Chondrocyte (in vitro differentiated cells): Measurements from ENCODE around the gene IGIP. TPM values are rescaled to one million over a fixed set of nuclear protein-coding genes. Genes with fewer than 3 reads are reported as not detected.

Experiments
- DNase-seq: peaks from one replicate; pipeline ENCODE4 v3.0.0; 2021; ENCODE audit warnings: mixed read lengths, low spot score
- H3K27ac Mint-ChIP-seq: one replicate; pipeline ENCODE4 v1.8.0; 2021; ENCODE audit warnings: mild to moderate bottlenecking, moderate library complexity, mixed read lengths; ENCODE audit not compliant: unreplicated experiment
- H3K27me3 Mint-ChIP-seq: 2 replicates; pipeline ENCODE4 v1.8.0; 2021; ENCODE audit warnings: low read depth, mixed read lengths
- H3K36me3 Mint-ChIP-seq: 2 replicates; pipeline ENCODE4 v1.8.0; 2021; ENCODE audit warnings: low read depth, mixed read lengths
- H3K4me1 Mint-ChIP-seq: 2 replicates; pipeline ENCODE4 v1.8.0; 2021; ENCODE audit warnings: low read depth, mild to moderate bottlenecking, mixed read lengths
- H3K4me3 Mint-ChIP-seq: one replicate; pipeline ENCODE4 v1.8.0; 2021; ENCODE audit warnings: mild to moderate bottlenecking, moderate library complexity, mixed read lengths; ENCODE audit not compliant: unreplicated experiment
- H3K9me3 Mint-ChIP-seq: 2 replicates; pipeline ENCODE4 v1.8.0; 2021; ENCODE audit warnings: low read depth, mixed read lengths
- total RNA-seq: library from RNA; stranded (reverse); gene quantifications from 3 replicates; pipeline ENCODE4 v1.2.1, GENCODE V29; 2021
- TF ChIP-seq, protein P1 (sequence below): fragments of 200-600 bp; sonication (generic); IDR thresholded peaks from 2 replicates; pipeline ENCODE4 v1.5.0; 2021; ENCODE audit warnings: antibody characterized with exemption, mild to moderate bottlenecking, moderate library complexity

The IGIP gene
- total RNA-seq, 1 donor from 2014 or later: 6.9 TPM

- no peak overlapping the region for H3K27ac Mint-ChIP-seq
- peaks cover 15% of the 10 kb centered on the region for H3K4me1 Mint-ChIP-seq
- H3K4me3 Mint-ChIP-seq: no peak overlapping the region
These were observed 48.3 kb downstream of the IGIP start for GRCh38 chr5:140174014-140174413.

GRCh38 chr5:140174465-140175366, 49.0 kb downstream of the IGIP start, which contains the start of gene CYSTM1:
CYSTM1 (plus strand) TSS chr5:140175188; CDS start chr5:140194466, 19,278 bp downstream.
- H3K27ac Mint-ChIP-seq: peak within 1 kb of the TSS; percentile 96
- peak within 1 kb of the TSS; percentile 96 for H3K4me3 Mint-ChIP-seq
- TF ChIP-seq, protein P1, sequence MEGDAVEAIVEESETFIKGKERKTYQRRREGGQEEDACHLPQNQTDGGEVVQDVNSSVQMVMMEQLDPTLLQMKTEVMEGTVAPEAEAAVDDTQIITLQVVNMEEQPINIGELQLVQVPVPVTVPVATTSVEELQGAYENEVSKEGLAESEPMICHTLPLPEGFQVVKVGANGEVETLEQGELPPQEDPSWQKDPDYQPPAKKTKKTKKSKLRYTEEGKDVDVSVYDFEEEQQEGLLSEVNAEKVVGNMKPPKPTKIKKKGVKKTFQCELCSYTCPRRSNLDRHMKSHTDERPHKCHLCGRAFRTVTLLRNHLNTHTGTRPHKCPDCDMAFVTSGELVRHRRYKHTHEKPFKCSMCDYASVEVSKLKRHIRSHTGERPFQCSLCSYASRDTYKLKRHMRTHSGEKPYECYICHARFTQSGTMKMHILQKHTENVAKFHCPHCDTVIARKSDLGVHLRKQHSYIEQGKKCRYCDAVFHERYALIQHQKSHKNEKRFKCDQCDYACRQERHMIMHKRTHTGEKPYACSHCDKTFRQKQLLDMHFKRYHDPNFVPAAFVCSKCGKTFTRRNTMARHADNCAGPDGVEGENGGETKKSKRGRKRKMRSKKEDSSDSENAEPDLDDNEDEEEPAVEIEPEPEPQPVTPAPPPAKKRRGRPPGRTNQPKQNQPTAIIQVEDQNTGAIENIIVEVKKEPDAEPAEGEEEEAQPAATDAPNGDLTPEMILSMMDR: no peak

More at GRCh38 chr5:140174014-140174413, 48.3 kb downstream of the IGIP start:
- peaks cover 2% of the 10 kb centered on the region for H3K36me3 Mint-ChIP-seq
- H3K9me3 Mint-ChIP-seq: no peaks in the 10 kb centered on the region
- no peaks in the 10 kb centered on the region for H3K27me3 Mint-ChIP-seq
- no peak for DNase-seq
- TF ChIP-seq, protein P1: no peak

GRCh38 chr5:140175367-140176030, 49.8 kb downstream of the IGIP start:
- no peak for DNase-seq
- Mint-ChIP-seq H3K4me1 (peaks cover 15% of the 10 kb centered on the region), H3K36me3 (peaks cover 2% of the 10 kb centered on the region), H3K4me3 (peak overlapping the region; percentile 96), H3K27ac (peak overlapping the region; percentile 96), H3K9me3 (no peaks in the 10 kb centered on the region), H3K27me3 (no peaks in the 10 kb centered on the region)
- TF ChIP-seq, protein P1: peak; percentile 54

More at GRCh38 chr5:140174465-140175366, 49.0 kb downstream of the IGIP start, which contains the start of gene CYSTM1:
- Mint-ChIP-seq H3K9me3 (no peaks in the 10 kb centered on the region), H3K36me3 (peaks cover 2% of the 10 kb centered on the region), H3K4me1 (peaks cover 15% of the 10 kb centered on the region), H3K27me3 (no peaks in the 10 kb centered on the region)
- peak; percentile 97 for DNase-seq

- H3K9me3 Mint-ChIP-seq: no peaks in the 10 kb centered on the region
These were observed 50.3 kb downstream of the IGIP start for GRCh38 chr5:140176031-140176387.

GRCh38 chr5:140178086-140178410, 52.3 kb downstream of the IGIP start:
- no peaks in the 10 kb centered on the region for H3K9me3 Mint-ChIP-seq
- no peak overlapping the region for H3K27ac Mint-ChIP-seq
- H3K4me3 Mint-ChIP-seq: no peak overlapping the region
- DNase-seq: no peak
- H3K4me1 Mint-ChIP-seq: peaks cover 27% of the 10 kb centered on the region
- H3K36me3 Mint-ChIP-seq: no peaks in the 10 kb centered on the region
- TF ChIP-seq, protein P1: no peak
- H3K27me3 Mint-ChIP-seq: no peaks in the 10 kb centered on the region

More at GRCh38 chr5:140176031-140176387, 50.3 kb downstream of the IGIP start:
- H3K4me3 Mint-ChIP-seq: peak overlapping the region; percentile 96
- no peaks in the 10 kb centered on the region for H3K27me3 Mint-ChIP-seq
- peaks cover 2% of the 10 kb centered on the region for H3K36me3 Mint-ChIP-seq
- H3K4me1 Mint-ChIP-seq: peaks cover 15% of the 10 kb centered on the region
- H3K27ac Mint-ChIP-seq: peak overlapping the region; percentile 96
- TF ChIP-seq, protein P1: no peak
- no peak for DNase-seq
